Neutrophil (primary cell): ENCODE data around the gene TMEM161B.

Source experiments
- H3K27ac ChIP-seq: fragments of 200-600 bp; sonication (generic); 2 replicates; pipeline ENCODE4 v1.5.1; 2016; ENCODE audit warnings: mild to moderate bottlenecking, moderate library complexity
- H3K27me3 ChIP-seq: fragments of 200-600 bp; sonication (generic); 2 replicates; pipeline ENCODE4 v1.6.0; 2016; ENCODE audit warnings: mild to moderate bottlenecking
- H3K36me3 ChIP-seq: fragments of 200-600 bp; sonication (generic); 2 replicates; pipeline ENCODE4 v1.5.1; 2017
- H3K4me1 ChIP-seq, 2 experiments: fragments of 200-600 bp in 1 of 2; sonication (generic) in 1 of 2; 1 replicate in 1 of 2; 2 replicates in 1 of 2; pipeline versions ENCODE4 v1.5.1 to v1.6.1; 2013 to 2016; ENCODE audit warnings: low read depth in 1 of 2, low read length in 1 of 2, mild to moderate bottlenecking in 1 of 2, moderate library complexity in 1 of 2; ENCODE audit not compliant: control insufficient read depth in 1 of 2, insufficient read depth in 1 of 2
- H3K4me3 ChIP-seq, 2 experiments: fragments of 200-600 bp in 1 of 2; sonication (generic) in 1 of 2; 1 replicate in 1 of 2; 2 replicates in 1 of 2; pipeline ENCODE4 v1.5.1; 2013 to 2016; ENCODE audit warnings: low read depth in 1 of 2, low read length in 1 of 2, mild to moderate bottlenecking in 1 of 2, moderate library complexity in 1 of 2
- H3K9me3 ChIP-seq: fragments of 200-600 bp; sonication (generic); 2 replicates; pipeline ENCODE4 v1.5.1; 2016
- CTCF ChIP-seq: fragments of 200-600 bp; sonication (generic); IDR thresholded peaks from 2 replicates; pipeline ENCODE4 v1.5.1; 2016; ENCODE audit warnings: antibody characterized with exemption

The TMEM161B gene

GRCh38 chr5:88172847-88173758 is 95.5 kb downstream of the TMEM161B start:
- Histone ChIP-seq H3K4me1 (no peaks in the 10 kb centered on the region), H3K27me3 (no peaks in the 10 kb centered on the region), H3K4me3 (no peak overlapping the region), H3K36me3 (no peaks in the 10 kb centered on the region), H3K27ac (no peak overlapping the region), H3K9me3 (no peaks in the 10 kb centered on the region)
- TF ChIP-seq CTCF: no peak

- Histone ChIP-seq H3K27me3 (no peaks in the 10 kb centered on the region), H3K9me3 (no peaks in the 10 kb centered on the region), H3K27ac (no peak overlapping the region), H3K4me1 (no peaks in the 10 kb centered on the region), H3K4me3 (no peak overlapping the region), H3K36me3 (no peaks in the 10 kb centered on the region)
- no peak for TF ChIP-seq CTCF
Measured at GRCh38 chr5:88159591-88159990, 109.1 kb downstream of the TMEM161B start.

GRCh38 chr5:88158056-88158455 is 110.6 kb downstream of the TMEM161B start:
- H3K27ac ChIP-seq: no peak overlapping the region
- no peaks in the 10 kb centered on the region for H3K4me1 ChIP-seq
- H3K36me3 ChIP-seq: no peaks in the 10 kb centered on the region
- TF ChIP-seq CTCF: no peak
- H3K4me3 ChIP-seq: no peak overlapping the region
- no peaks in the 10 kb centered on the region for H3K9me3 ChIP-seq
- H3K27me3 ChIP-seq: no peaks in the 10 kb centered on the region

GRCh38 chr5:88154891-88155290 is 113.8 kb downstream of the TMEM161B start:
- Histone ChIP-seq H3K9me3 (no peaks in the 10 kb centered on the region), H3K4me3 (no peak overlapping the region), H3K27ac (no peak overlapping the region), H3K4me1 (no peaks in the 10 kb centered on the region), H3K36me3 (no peaks in the 10 kb centered on the region), H3K27me3 (no peaks in the 10 kb centered on the region)
- TF ChIP-seq CTCF: no peak

GRCh38 chr5:88150747-88151146 is 117.9 kb downstream of the TMEM161B start:
- H3K4me3 ChIP-seq: no peak overlapping the region
- H3K36me3 ChIP-seq: no peaks in the 10 kb centered on the region
- no peak for TF ChIP-seq CTCF
- H3K27ac ChIP-seq: no peak overlapping the region
- peaks cover 31% of the 10 kb centered on the region for H3K27me3 ChIP-seq
- H3K4me1 ChIP-seq: no peaks in the 10 kb centered on the region
- H3K9me3 ChIP-seq: no peaks in the 10 kb centered on the region
